NT2/D1 (cell line): ENCODE data around the gene ADTRP.

Experiments
- YY1 ChIP-seq: IDR thresholded peaks from 2 replicates; pipeline ENCODE4 v1.6.1; 2011; ENCODE audit not compliant: insufficient read length, insufficient read depth
- ZNF274 ChIP-seq: IDR thresholded peaks from 2 replicates; pipeline ENCODE4 v1.6.1; 2011; ENCODE audit warnings: mild to moderate bottlenecking, low read depth, low read length

GRCh38 chr6:11822346-11822745 lies 43.7 kb upstream of the ADTRP start:
- TF ChIP-seq ZNF274 (no peak), YY1 (no peak)
